ENCODE measurements around the gene TCF12.
"Not testable (repeated sequence)": the region's sequence is repeated elsewhere in the genome, so short reads cannot be mapped to it uniquely, and the experiment has no call there.

The TCF12 gene

GRCh38 chr15:56950979-56951378 is 32.5 kb downstream of the TCF12 start:
- no peak for DNase-seq (ENCODE audit: low read depth)
- no peak for TF ChIP-seq CTCF (IDR thresholded peaks at IDR 0.05; ENCODE audit: insufficient read depth, low read depth, low read length, missing control alignments)
- no peak overlapping the region for H3K4me3 ChIP-seq (ENCODE audit: low read length)

GRCh38 chr15:56953790-56954189 is 35.3 kb downstream of the TCF12 start:
- DNase-seq (ENCODE audit: low read depth), result no peak
- no peak for TF ChIP-seq CTCF (IDR thresholded peaks at IDR 0.05; ENCODE audit: insufficient read depth, low read depth, low read length, missing control alignments)
- no peak overlapping the region for H3K4me3 ChIP-seq (ENCODE audit: low read length)

- H3K4me3 ChIP-seq (ENCODE audit: low read length); DNase-seq (ENCODE audit: low read depth): not testable (repeated sequence)
Measured at GRCh38 chr15:56955011-56955410, 36.6 kb downstream of the TCF12 start.

- no peak for TF ChIP-seq CTCF (IDR thresholded peaks at IDR 0.05; ENCODE audit: insufficient read depth, low read depth, low read length, missing control alignments)
Measured at GRCh38 chr15:56956538-56956937, 38.1 kb downstream of the TCF12 start.

GRCh38 chr15:56957812-56958406 is 39.5 kb downstream of the TCF12 start:
- H3K4me3 ChIP-seq (ENCODE audit: low read length), result no peak overlapping the region
- no peak for TF ChIP-seq CTCF (IDR thresholded peaks at IDR 0.05; ENCODE audit: insufficient read depth, low read depth, low read length, missing control alignments)
- DNase-seq (ENCODE audit: low read depth), result no peak

More at GRCh38 chr15:56956538-56956937, 38.1 kb downstream of the TCF12 start:
- no peak overlapping the region for H3K4me3 ChIP-seq (ENCODE audit: low read length)
- DNase-seq (ENCODE audit: low read depth), result no peak

GRCh38 chr15:56959318-56959648 is 40.8 kb downstream of the TCF12 start:
- H3K4me3 ChIP-seq (ENCODE audit: low read length), result no peak overlapping the region
- DNase-seq (ENCODE audit: low read depth), result no peak
- no peak for TF ChIP-seq CTCF (IDR thresholded peaks at IDR 0.05; ENCODE audit: insufficient read depth, low read depth, low read length, missing control alignments)

GRCh38 chr15:56960116-56960515 is 41.7 kb downstream of the TCF12 start:
- no peak for TF ChIP-seq CTCF (IDR thresholded peaks at IDR 0.05; ENCODE audit: insufficient read depth, low read depth, low read length, missing control alignments)
- H3K4me3 ChIP-seq (ENCODE audit: low read length), result no peak overlapping the region
- DNase-seq (ENCODE audit: low read depth), result no peak

All from epithelial cell of esophagus (primary cell).